ENCODE results near the gene CCDC12. TPM values are rescaled to one million over a fixed set of nuclear protein-coding genes. Genes with fewer than 3 reads are reported as not detected.

Gene CCDC12
- total and polyA plus RNA-seq, 2 of the 13 experiments (the other 11 are each of a cell fraction or from before 2014, with no cell fraction given): 30.1 to 49.5 TPM

- TF ChIP-seq ZBTB4 (CRISPR knock-in tag; IDR thresholded peaks at IDR 0.05; ENCODE audit: borderline replicate concordance) (peak; percentile 84), ARNT (IDR thresholded peaks at IDR 0.05) (no peak), CTCF (CRISPR knock-in tag; IDR thresholded peaks at IDR 0.05) (peak; percentile 99), MXI1 (IDR thresholded peaks at IDR 0.05; ENCODE audit: borderline replicate concordance, low read depth, low read length) (peak; percentile 59; the same call in 1 of the 3 replicates), ZNF788 (CRISPR knock-in tag; IDR thresholded peaks at IDR 0.05; ENCODE audit: borderline replicate concordance) (peak; percentile 61; the same call in 1 of the 2 replicates), ZNF891 (CRISPR knock-in tag; IDR thresholded peaks at IDR 0.05) (no peak; the same call in 1 of the 2 replicates), TBX3 (IDR thresholded peaks at IDR 0.05; ENCODE audit: borderline replicate concordance) (no peak), CEBPZ (IDR thresholded peaks at IDR 0.05; ENCODE audit: low read length) (no peak), ZFX (CRISPR knock-in tag; IDR thresholded peaks at IDR 0.05; ENCODE audit: low read depth) (peak; percentile 41; the same call in 1 of the 2 replicates), HNRNPLL (IDR thresholded peaks at IDR 0.05; ENCODE audit: low read depth, low read length, poor library complexity, severe bottlenecking) (peak; percentile 51), THRA (CRISPR knock-in tag; IDR thresholded peaks at IDR 0.05; ENCODE audit: borderline replicate concordance) (peak; percentile 47; the same call in 1 of the 2 replicates), MIER2 (CRISPR knock-in tag; IDR thresholded peaks at IDR 0.05) (0 out of 2 replicates have a peak, but pooled peaks have one; percentile 33), SMC3 (IDR thresholded peaks at IDR 0.05; ENCODE audit: low read length) (peak; percentile 66; the same call in 1 of the 2 replicates), ZNF12 (CRISPR knock-in tag; IDR thresholded peaks at IDR 0.05) (peak; percentile 32; the same call in 1 of the 2 replicates), FOSL2 (CRISPR knock-in tag; IDR thresholded peaks at IDR 0.05) (peak; percentile 59), MXD3 (CRISPR knock-in tag; IDR thresholded peaks at IDR 0.05) (peak; percentile 67; the same call in 1 of the 2 replicates), STAG1 (CRISPR knock-in tag; IDR thresholded peaks at IDR 0.05) (peak; percentile 96), ARHGAP35 (CRISPR knock-in tag; IDR thresholded peaks at IDR 0.05; ENCODE audit: borderline replicate concordance) (0 out of 2 replicates have a peak, but pooled peaks have one; percentile 57)
These were observed 21.7 kb upstream of the CCDC12 start (continued) for GRCh38 chr3:46998121-46998851.
